T47D (cell line): ENCODE measurements around the gene HDGF.

ENCODE experiments used
- DNase-seq, 2 experiments: peaks; one replicate each; pipeline versions ENCODE4 v3.0.0 to v3.0.0-alpha.2; 2011 to 2012; ENCODE audit warnings: low read depth in 1 of 2, low spot score in 1 of 2
- JUND ChIP-seq: IDR thresholded peaks from 2 replicates; pipeline ENCODE4 v1.6.1; 2012; ENCODE audit warnings: low read depth
- in situ Hi-C: cut with HindIII; loops from 2 replicates; pipeline ENCODE4 v1.10.0; 2016; ENCODE audit warnings: low sequenced_read_pairs, low pct_unique_long_range_greater_than_20kb

Gene HDGF

GRCh38 chr1:156740237-156740740 lies 11.2 kb downstream of the HDGF start:
- TF ChIP-seq JUND, result no peak
- in situ Hi-C loops, result no loop called here
- DNase-seq, result no peak

DNA sequence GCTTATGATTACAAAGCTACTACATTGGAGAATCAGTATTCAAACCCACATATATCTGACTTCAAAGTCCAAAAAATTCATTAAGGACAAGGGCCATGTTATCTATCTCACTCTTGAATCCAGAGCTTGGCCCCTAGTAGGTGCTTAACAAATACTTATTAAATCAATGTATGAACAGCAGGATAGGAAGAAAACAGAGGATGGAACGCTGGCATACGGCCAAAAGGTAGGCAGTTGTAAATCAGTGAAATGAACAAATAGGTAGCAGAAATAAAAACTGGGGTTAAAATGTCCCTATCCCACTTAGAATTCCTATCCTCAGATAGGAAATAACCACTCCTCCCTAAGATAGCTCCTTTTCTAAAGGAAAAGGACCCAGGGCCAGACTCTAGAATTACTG lies 12.6 kb downstream of the HDGF start:
- no peak for DNase-seq
- no peak for TF ChIP-seq JUND
- in situ Hi-C loops, result no loop called here

GRCh38 chr1:156738407-156738806 lies 13.1 kb downstream of the HDGF start:
- DNase-seq, result no peak
- in situ Hi-C loops, result no loop called here
- TF ChIP-seq JUND, result no peak

GRCh38 chr1:156733989-156734584 lies 17.4 kb downstream of the HDGF start:
- in situ Hi-C loops, result no loop called here
- no peak for TF ChIP-seq JUND
- no peak for DNase-seq

GRCh38 chr1:156728599-156729462 lies 22.6 kb downstream of the HDGF start, which contains the start of gene ISG20L2:
ISG20L2 (minus strand) TSS chr1:156728766; CDS start chr1:156727652, 1,114 bp downstream.
- in situ Hi-C loops, result no loop called here
- no peak for TF ChIP-seq JUND
- DNase-seq, result peak; percentile 92 to 99

GRCh38 chr1:156727926-156728598 lies 23.4 kb downstream of the HDGF start, which contains the start of gene METTL25B:
METTL25B (plus strand) TSS chr1:156728469; CDS start chr1:156729105, 636 bp downstream.
- in situ Hi-C loops, result no loop called here
- peak; percentile 86 to 92 for DNase-seq
- TF ChIP-seq JUND, result no peak

DNA sequence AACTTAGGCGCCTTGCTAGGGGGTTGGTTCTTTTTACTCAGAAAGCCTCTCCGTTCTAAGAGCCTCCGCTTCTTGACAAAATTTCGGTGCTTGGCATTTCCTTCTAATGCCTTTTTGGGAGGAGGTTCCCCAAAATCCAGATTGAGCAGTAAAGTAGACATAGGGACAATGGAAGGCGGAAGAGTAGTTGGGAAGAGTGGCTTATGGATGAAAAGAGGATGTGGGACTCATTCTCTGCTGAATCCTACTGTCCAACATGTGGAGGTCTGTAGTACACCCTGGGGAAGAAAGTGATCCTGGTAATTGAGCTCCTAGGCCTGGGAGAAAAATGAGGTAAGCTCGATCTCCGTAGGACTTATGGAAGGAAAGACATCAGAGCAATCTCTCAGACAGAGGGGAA lies 24.0 kb downstream of the HDGF start:
- in situ Hi-C loops, result no loop called here
- no peak for DNase-seq
- no peak for TF ChIP-seq JUND

DNA sequence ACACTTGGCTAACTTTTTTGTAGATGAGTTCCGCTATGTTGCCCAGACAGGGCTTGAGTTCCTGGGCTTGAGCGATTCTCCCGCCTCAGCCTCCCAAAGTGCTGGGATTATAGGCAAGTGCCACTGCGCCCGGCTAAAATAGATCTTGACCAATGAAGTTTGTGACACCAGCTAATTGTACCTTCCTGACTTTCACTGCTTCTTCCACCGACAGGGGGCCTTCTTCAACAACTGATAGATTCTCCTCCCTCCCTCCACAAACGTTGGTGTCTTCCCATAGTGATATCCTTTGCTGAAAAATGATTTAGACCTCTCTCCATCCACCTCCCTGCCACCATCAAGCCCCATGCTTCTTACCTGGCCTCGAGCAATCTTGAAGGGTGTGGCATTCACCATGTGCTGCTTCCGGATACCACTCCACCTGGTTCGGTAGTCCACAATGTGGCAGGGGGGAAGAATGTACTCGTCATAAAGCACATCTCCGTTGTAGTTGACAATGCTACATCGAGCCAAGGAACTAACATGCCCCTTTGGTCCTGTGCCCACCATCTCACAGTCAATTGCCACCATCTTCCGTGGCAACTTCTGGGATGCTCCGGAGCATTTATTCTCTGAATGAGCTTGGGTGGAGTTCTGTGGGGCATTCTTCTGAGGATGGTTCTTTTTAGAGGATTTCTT lies 24.8 kb downstream of the HDGF start:
- in situ Hi-C loops, result no loop called here
- no peak for TF ChIP-seq JUND
- peak; percentile 59 to 89 for DNase-seq

DNA sequence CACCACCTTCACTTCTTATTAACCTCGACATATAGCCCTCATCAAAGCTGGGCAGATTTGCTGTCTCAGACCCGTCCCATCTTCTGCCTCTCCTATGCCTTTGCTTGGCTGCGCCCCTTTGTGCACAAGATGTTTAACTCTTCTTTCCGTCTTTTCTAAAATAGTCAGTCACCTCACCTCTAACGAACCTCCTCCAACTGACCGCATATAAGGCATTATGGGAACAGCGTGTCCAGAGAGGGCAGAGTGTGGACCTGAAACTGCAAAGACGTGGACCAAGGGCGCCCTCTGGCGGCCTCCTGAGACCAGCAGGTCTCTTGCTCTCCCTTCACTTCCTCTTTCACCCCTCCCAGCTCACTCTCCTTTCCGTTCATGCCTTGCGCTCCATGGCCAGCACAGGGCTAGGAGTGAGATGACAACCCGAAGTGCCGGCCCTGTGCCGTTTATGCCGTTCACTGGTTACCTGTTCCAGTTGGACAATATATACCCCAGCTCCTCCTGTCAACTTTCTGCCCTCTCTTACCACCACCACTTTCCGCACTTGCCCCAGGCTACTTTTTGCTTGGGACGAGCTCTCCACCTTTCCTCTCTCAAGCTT lies 25.7 kb downstream of the HDGF start:
- DNase-seq, result peak; percentile 80 to 96
- TF ChIP-seq JUND, result no peak
- in situ Hi-C loops, result no loop called here

DNA sequence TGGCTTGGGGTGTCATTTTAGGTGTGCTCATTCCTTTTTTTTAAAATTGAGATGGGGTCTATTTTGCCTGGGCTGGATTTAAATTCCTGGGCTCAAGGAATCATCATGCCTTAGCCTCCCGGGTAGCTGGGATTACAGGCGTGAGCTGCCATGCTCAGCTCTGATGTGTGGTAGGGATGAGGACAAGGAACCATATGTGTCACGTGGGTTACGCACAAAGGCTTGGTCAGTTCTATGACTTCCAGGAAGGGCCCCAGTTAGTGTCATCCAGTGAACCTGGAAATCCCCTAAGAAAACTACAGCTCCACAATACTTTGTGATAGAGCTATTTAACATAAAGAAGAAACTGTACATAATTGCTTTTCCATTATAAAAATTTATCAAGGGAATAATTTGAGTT lies 29.9 kb downstream of the HDGF start:
- DNase-seq, result no peak
- no peak for TF ChIP-seq JUND
- in situ Hi-C loops, result no loop called here

- DNase-seq, result no peak
- TF ChIP-seq JUND, result no peak
- in situ Hi-C loops, result no loop called here
Observed at GRCh38 chr1:156721131-156721530, 30.3 kb downstream of the HDGF start.

- no peak for TF ChIP-seq JUND
- peak in 1 of 2 experiments; percentile 74 for DNase-seq
- in situ Hi-C loops, result no loop called here
Observed at GRCh38 chr1:156717351-156717750, 34.1 kb downstream of the HDGF start.
